ENCODE measurements around the gene GREB1L. TPM values are rescaled to one million over a fixed set of nuclear protein-coding genes. Genes with fewer than 3 reads are reported as not detected.
"Not testable (repeated sequence)": the region's sequence is repeated elsewhere in the genome, so short reads cannot be mapped to it uniquely, and the experiment has no call there.

Gene GREB1L
- total RNA-seq, 2 experiments from 2014 or later, result not detected

- no peak overlapping the region for H3K27ac Mint-ChIP-seq
- H3K4me3 Mint-ChIP-seq, result no peak overlapping the region
- DNase-seq, result no peak
- POLR2A ChIA-PET, result no interaction called here
- no peaks in the 10 kb centered on the region for H3K9me3 Mint-ChIP-seq
- no peaks in the 10 kb centered on the region for H3K36me3 Mint-ChIP-seq
- no peak for ATAC-seq (ENCODE audit: low read depth)
- H3K27me3 Mint-ChIP-seq, result no peaks in the 10 kb centered on the region
- H3K4me1 Mint-ChIP-seq, result no peaks in the 10 kb centered on the region
These were observed 30.1 kb downstream of the GREB1L start for GRCh38 chr18:21272016-21272579.

- no peak for DNase-seq
- POLR2A ChIA-PET, result no interaction called here
These were observed 31.5 kb downstream of the GREB1L start for GRCh38 chr18:21273568-21273967.

GRCh38 chr18:21275645-21276044 lies 33.6 kb downstream of the GREB1L start:
- no peaks in the 10 kb centered on the region for H3K9me3 Mint-ChIP-seq
- H3K4me3 Mint-ChIP-seq, result no peak overlapping the region
- peaks cover 5% of the 10 kb centered on the region for H3K27me3 Mint-ChIP-seq
- POLR2A ChIA-PET, result no interaction called here
- no peaks in the 10 kb centered on the region for H3K4me1 Mint-ChIP-seq
- ATAC-seq (ENCODE audit: low read depth), result no peak
- no peaks in the 10 kb centered on the region for H3K36me3 Mint-ChIP-seq
- no peak for DNase-seq
- H3K27ac Mint-ChIP-seq, result no peak overlapping the region

More at GRCh38 chr18:21273568-21273967, 31.5 kb downstream of the GREB1L start:
- Mint-ChIP-seq H3K27ac (no peak overlapping the region), H3K4me3 (no peak overlapping the region), H3K27me3 (no peaks in the 10 kb centered on the region), H3K36me3 (no peaks in the 10 kb centered on the region), H3K9me3 (no peaks in the 10 kb centered on the region), H3K4me1 (no peaks in the 10 kb centered on the region)
- no peak for ATAC-seq (ENCODE audit: low read depth)

- ATAC-seq (ENCODE audit: low read depth), result no peak
- no peak overlapping the region for H3K27ac Mint-ChIP-seq
- no peaks in the 10 kb centered on the region for H3K36me3 Mint-ChIP-seq
- no peaks in the 10 kb centered on the region for H3K9me3 Mint-ChIP-seq
- peaks cover 12% of the 10 kb centered on the region for H3K27me3 Mint-ChIP-seq
- no peak for DNase-seq
- POLR2A ChIA-PET, result no interaction called here
- H3K4me1 Mint-ChIP-seq, result no peaks in the 10 kb centered on the region
- H3K4me3 Mint-ChIP-seq, result no peak overlapping the region
These were observed 35.5 kb downstream of the GREB1L start for GRCh38 chr18:21277578-21277977.

- H3K4me3 Mint-ChIP-seq; POLR2A ChIA-PET; H3K4me1 Mint-ChIP-seq; H3K9me3 Mint-ChIP-seq; DNase-seq; H3K36me3 Mint-ChIP-seq; H3K27ac Mint-ChIP-seq; ATAC-seq (ENCODE audit: low read depth): not testable (repeated sequence)
- H3K27me3 Mint-ChIP-seq, result peaks cover 12% of the 10 kb centered on the region
These were observed 36.2 kb downstream of the GREB1L start for GRCh38 chr18:21278218-21278617.

GRCh38 chr18:21281603-21282002 lies 39.6 kb downstream of the GREB1L start:
- H3K27me3 Mint-ChIP-seq, result peaks cover 22% of the 10 kb centered on the region
- no peaks in the 10 kb centered on the region for H3K36me3 Mint-ChIP-seq
- H3K4me3 Mint-ChIP-seq, result no peak overlapping the region
- ATAC-seq (ENCODE audit: low read depth) (no peak), DNase-seq (no peak)
- POLR2A ChIA-PET, result no interaction called here
- no peaks in the 10 kb centered on the region for H3K4me1 Mint-ChIP-seq
- H3K9me3 Mint-ChIP-seq, result no peaks in the 10 kb centered on the region
- H3K27ac Mint-ChIP-seq, result no peak overlapping the region

- POLR2A ChIA-PET, result no interaction called here
- no peak for DNase-seq
- Mint-ChIP-seq H3K4me3 (no peak overlapping the region), H3K27me3 (peaks cover 22% of the 10 kb centered on the region), H3K36me3 (no peaks in the 10 kb centered on the region), H3K4me1 (no peaks in the 10 kb centered on the region), H3K9me3 (no peaks in the 10 kb centered on the region), H3K27ac (no peak overlapping the region)
- ATAC-seq (ENCODE audit: low read depth), result no peak
These were observed 42.5 kb downstream of the GREB1L start for GRCh38 chr18:21284540-21284939.

GRCh38 chr18:21289827-21290226 lies 47.8 kb downstream of the GREB1L start:
- peaks cover 3% of the 10 kb centered on the region for H3K27me3 Mint-ChIP-seq
- no peaks in the 10 kb centered on the region for H3K36me3 Mint-ChIP-seq
- DNase-seq (no peak), ATAC-seq (ENCODE audit: low read depth) (no peak)
- H3K4me1 Mint-ChIP-seq, result no peaks in the 10 kb centered on the region
- no peaks in the 10 kb centered on the region for H3K9me3 Mint-ChIP-seq
- no peak overlapping the region for H3K4me3 Mint-ChIP-seq
- POLR2A ChIA-PET, result no interaction called here
- H3K27ac Mint-ChIP-seq, result no peak overlapping the region

- H3K36me3 Mint-ChIP-seq, result no peaks in the 10 kb centered on the region
- POLR2A ChIA-PET, result interaction anchor here (0.7 kb wide), 1 partner anchor 83 kb away, joined by 5 read pairs; no protein-coding TSS in a partner anchor
- no peaks in the 10 kb centered on the region for H3K4me1 Mint-ChIP-seq
- H3K9me3 Mint-ChIP-seq, result no peaks in the 10 kb centered on the region
- no peak for DNase-seq
- H3K27ac Mint-ChIP-seq, result no peak overlapping the region
- H3K27me3 Mint-ChIP-seq, result peaks cover 1% of the 10 kb centered on the region
- no peak for ATAC-seq (ENCODE audit: low read depth)
- no peak overlapping the region for H3K4me3 Mint-ChIP-seq
These were observed 49.1 kb downstream of the GREB1L start for GRCh38 chr18:21291106-21291505.

- Mint-ChIP-seq H3K27ac (no peak overlapping the region), H3K36me3 (no peaks in the 10 kb centered on the region), H3K4me3 (no peak overlapping the region), H3K9me3 (no peaks in the 10 kb centered on the region), H3K4me1 (no peaks in the 10 kb centered on the region), H3K27me3 (no peaks in the 10 kb centered on the region)
- ATAC-seq (ENCODE audit: low read depth) (no peak), DNase-seq (no peak)
- POLR2A ChIA-PET, result no interaction called here
These were observed 51.4 kb downstream of the GREB1L start for GRCh38 chr18:21293479-21293878.

- Mint-ChIP-seq H3K27ac (no peak overlapping the region), H3K4me3 (no peak overlapping the region), H3K9me3 (no peaks in the 10 kb centered on the region), H3K36me3 (no peaks in the 10 kb centered on the region), H3K4me1 (no peaks in the 10 kb centered on the region), H3K27me3 (peaks cover 2% of the 10 kb centered on the region)
- POLR2A ChIA-PET, result no interaction called here
- DNase-seq, result no peak
- no peak for ATAC-seq (ENCODE audit: low read depth)
These were observed 53.1 kb downstream of the GREB1L start for GRCh38 chr18:21295101-21295500.

GRCh38 chr18:21296045-21296444 lies 54.0 kb downstream of the GREB1L start:
- POLR2A ChIA-PET, result no interaction called here
- Mint-ChIP-seq H3K36me3 (no peaks in the 10 kb centered on the region), H3K4me3 (no peak overlapping the region), H3K4me1 (no peaks in the 10 kb centered on the region), H3K9me3 (no peaks in the 10 kb centered on the region), H3K27ac (no peak overlapping the region), H3K27me3 (peaks cover 6% of the 10 kb centered on the region)
- ATAC-seq (ENCODE audit: low read depth) (no peak), DNase-seq (no peak)

- H3K27ac Mint-ChIP-seq, result no peak overlapping the region
- DNase-seq (no peak), ATAC-seq (ENCODE audit: low read depth) (no peak)
- POLR2A ChIA-PET, result no interaction called here
- H3K4me3 Mint-ChIP-seq, result no peak overlapping the region
- H3K4me1 Mint-ChIP-seq, result no peaks in the 10 kb centered on the region
- H3K27me3 Mint-ChIP-seq, result peaks cover 6% of the 10 kb centered on the region
- no peaks in the 10 kb centered on the region for H3K36me3 Mint-ChIP-seq
- no peaks in the 10 kb centered on the region for H3K9me3 Mint-ChIP-seq
These were observed 56.3 kb downstream of the GREB1L start for GRCh38 chr18:21298351-21298750.

- no peaks in the 10 kb centered on the region for H3K9me3 Mint-ChIP-seq
- H3K27ac Mint-ChIP-seq, result no peak overlapping the region
- no peaks in the 10 kb centered on the region for H3K36me3 Mint-ChIP-seq
- no peak for ATAC-seq (ENCODE audit: low read depth)
- H3K4me3 Mint-ChIP-seq, result no peak overlapping the region
- H3K4me1 Mint-ChIP-seq, result no peaks in the 10 kb centered on the region
- POLR2A ChIA-PET, result no interaction called here
- peaks cover 6% of the 10 kb centered on the region for H3K27me3 Mint-ChIP-seq
- no peak for DNase-seq
These were observed 58.2 kb downstream of the GREB1L start for GRCh38 chr18:21300035-21300907.
